ENCODE measurements around the gene ULK2.

Gene ULK2

GRCh38 chr17:19743101-19744100 is 124.3 kb downstream of the ULK2 start:
- Histone ChIP-seq H3K9me3 (ENCODE audit: insufficient read depth, low read length) (no peaks in the 10 kb centered on the region), H3K4me2 (ENCODE audit: low read depth, low read length, poor library complexity, severe bottlenecking) (no peak overlapping the region), H3K9me2 (replicated peaks; ENCODE audit: insufficient read depth, low read length) (no peaks in the 10 kb centered on the region), H3K9ac (ENCODE audit: low read length) (no peak overlapping the region), H3F3A (ENCODE audit: insufficient read depth) (no peaks in the 10 kb centered on the region), H4K20me1 (ENCODE audit: low read depth, low read length) (no peaks in the 10 kb centered on the region), H3K36me3 (ENCODE audit: low read length) (no peaks in the 10 kb centered on the region), H3K4me3 (ENCODE audit: insufficient read depth, low read length, poor library complexity, severe bottlenecking) (no peak overlapping the region), H3K79me2 (ENCODE audit: insufficient read depth, low read length) (no peaks in the 10 kb centered on the region), H2AFZ (ENCODE audit: low read depth, low read length, severe bottlenecking) (no peak overlapping the region), H3K27ac (ENCODE audit: low read depth, low read length) (no peak overlapping the region), H3K27me3 (ENCODE audit: low read length) (no peaks in the 10 kb centered on the region)
- TF ChIP-seq EZH2phosphoT487 (conservative IDR thresholded peaks at IDR 0.05; ENCODE audit: low read length) = no peak
- TF ChIP-seq, protein P1, sequence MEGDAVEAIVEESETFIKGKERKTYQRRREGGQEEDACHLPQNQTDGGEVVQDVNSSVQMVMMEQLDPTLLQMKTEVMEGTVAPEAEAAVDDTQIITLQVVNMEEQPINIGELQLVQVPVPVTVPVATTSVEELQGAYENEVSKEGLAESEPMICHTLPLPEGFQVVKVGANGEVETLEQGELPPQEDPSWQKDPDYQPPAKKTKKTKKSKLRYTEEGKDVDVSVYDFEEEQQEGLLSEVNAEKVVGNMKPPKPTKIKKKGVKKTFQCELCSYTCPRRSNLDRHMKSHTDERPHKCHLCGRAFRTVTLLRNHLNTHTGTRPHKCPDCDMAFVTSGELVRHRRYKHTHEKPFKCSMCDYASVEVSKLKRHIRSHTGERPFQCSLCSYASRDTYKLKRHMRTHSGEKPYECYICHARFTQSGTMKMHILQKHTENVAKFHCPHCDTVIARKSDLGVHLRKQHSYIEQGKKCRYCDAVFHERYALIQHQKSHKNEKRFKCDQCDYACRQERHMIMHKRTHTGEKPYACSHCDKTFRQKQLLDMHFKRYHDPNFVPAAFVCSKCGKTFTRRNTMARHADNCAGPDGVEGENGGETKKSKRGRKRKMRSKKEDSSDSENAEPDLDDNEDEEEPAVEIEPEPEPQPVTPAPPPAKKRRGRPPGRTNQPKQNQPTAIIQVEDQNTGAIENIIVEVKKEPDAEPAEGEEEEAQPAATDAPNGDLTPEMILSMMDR (IDR thresholded peaks at IDR 0.05; ENCODE audit: insufficient read depth, low read length, poor library complexity, severe bottlenecking) = no peak

GRCh38 chr17:19742495-19742894 is 125.2 kb downstream of the ULK2 start:
- no peak overlapping the region for H3K4me3 ChIP-seq (ENCODE audit: insufficient read depth, low read length, poor library complexity, severe bottlenecking)

GRCh38 chr17:19741832-19742457 is 125.8 kb downstream of the ULK2 start:
- no peaks in the 10 kb centered on the region for H3K9me2 ChIP-seq (replicated peaks; ENCODE audit: insufficient read depth, low read length)
- no peaks in the 10 kb centered on the region for H3K27me3 ChIP-seq (ENCODE audit: low read length)
- no peaks in the 10 kb centered on the region for H4K20me1 ChIP-seq (ENCODE audit: low read depth, low read length)
- no peaks in the 10 kb centered on the region for H3K9me3 ChIP-seq (ENCODE audit: insufficient read depth, low read length)
- H3K79me2 ChIP-seq (ENCODE audit: insufficient read depth, low read length) = no peaks in the 10 kb centered on the region
- H2AFZ ChIP-seq (ENCODE audit: low read depth, low read length, severe bottlenecking) = no peak overlapping the region
- no peak overlapping the region for H3K9ac ChIP-seq (ENCODE audit: low read length)
- H3F3A ChIP-seq (ENCODE audit: insufficient read depth) = no peaks in the 10 kb centered on the region
- H3K27ac ChIP-seq (ENCODE audit: low read depth, low read length) = no peak overlapping the region
- TF ChIP-seq, protein P1 (IDR thresholded peaks at IDR 0.05; ENCODE audit: insufficient read depth, low read length, poor library complexity, severe bottlenecking) = no peak
- no peak for TF ChIP-seq EZH2phosphoT487 (conservative IDR thresholded peaks at IDR 0.05; ENCODE audit: low read length)
- no peak overlapping the region for H3K4me2 ChIP-seq (ENCODE audit: low read depth, low read length, poor library complexity, severe bottlenecking)
- no peak overlapping the region for H3K4me3 ChIP-seq (ENCODE audit: insufficient read depth, low read length, poor library complexity, severe bottlenecking)
- H3K36me3 ChIP-seq (ENCODE audit: low read length) = no peaks in the 10 kb centered on the region

More at GRCh38 chr17:19742495-19742894, 125.2 kb downstream of the ULK2 start:
- Histone ChIP-seq H3K4me2 (ENCODE audit: low read depth, low read length, poor library complexity, severe bottlenecking) (no peak overlapping the region), H2AFZ (ENCODE audit: low read depth, low read length, severe bottlenecking) (no peak overlapping the region), H3K9ac (ENCODE audit: low read length) (no peak overlapping the region), H3K79me2 (ENCODE audit: insufficient read depth, low read length) (no peaks in the 10 kb centered on the region), H3K36me3 (ENCODE audit: low read length) (no peaks in the 10 kb centered on the region), H3K9me3 (ENCODE audit: insufficient read depth, low read length) (no peaks in the 10 kb centered on the region), H4K20me1 (ENCODE audit: low read depth, low read length) (no peaks in the 10 kb centered on the region), H3K27ac (ENCODE audit: low read depth, low read length) (no peak overlapping the region), H3F3A (ENCODE audit: insufficient read depth) (no peaks in the 10 kb centered on the region), H3K9me2 (replicated peaks; ENCODE audit: insufficient read depth, low read length) (no peaks in the 10 kb centered on the region), H3K27me3 (ENCODE audit: low read length) (no peaks in the 10 kb centered on the region)
- TF ChIP-seq EZH2phosphoT487 (conservative IDR thresholded peaks at IDR 0.05; ENCODE audit: low read length) = no peak
- TF ChIP-seq, protein P1 (IDR thresholded peaks at IDR 0.05; ENCODE audit: insufficient read depth, low read length, poor library complexity, severe bottlenecking) = no peak

All from SU-DHL-6 (cell line).